KOPT-K1 (cell line): ENCODE measurements around the gene GNLY.
"Not testable (repeated sequence)": the region's sequence is repeated elsewhere in the genome, so short reads cannot be mapped to it uniquely, and the experiment has no call there.

Source experiments
- H3K27ac ChIP-seq: fragments of 200-600 bp; sonication (generic); 2 replicates; pipeline ENCODE4 v1.5.1; 2016; ENCODE audit warnings: antibody characterized with exemption, mild to moderate bottlenecking, low read depth, low read length; ENCODE audit not compliant: poor library complexity, severe bottlenecking
- H3K36me3 ChIP-seq: fragments of 200-600 bp; sonication (generic); 2 replicates; pipeline ENCODE4 v1.5.1; 2017; ENCODE audit warnings: antibody characterized with exemption, mild to moderate bottlenecking, low read length, moderate library complexity; ENCODE audit not compliant: insufficient read depth
- H3K9me3 ChIP-seq: fragments of 200-600 bp; sonication (generic); 2 replicates; pipeline ENCODE4 v1.5.1; 2017; ENCODE audit warnings: antibody characterized with exemption, low read length, mild to moderate bottlenecking; ENCODE audit not compliant: insufficient read depth, poor library complexity, severe bottlenecking

The GNLY gene

GRCh38 chr2:85706599-85707296, 12.6 kb downstream of the GNLY start:
- H3K9me3 ChIP-seq: no peaks in the 10 kb centered on the region
- H3K36me3 ChIP-seq: no peaks in the 10 kb centered on the region
- peak overlapping the region; percentile 16 for H3K27ac ChIP-seq

- no peaks in the 10 kb centered on the region for H3K9me3 ChIP-seq
- no peaks in the 10 kb centered on the region for H3K36me3 ChIP-seq
- peak overlapping the region; percentile 16 for H3K27ac ChIP-seq
Measured at GRCh38 chr2:85707304-85707703, 13.1 kb downstream of the GNLY start.

- Histone ChIP-seq H3K9me3 (no peaks in the 10 kb centered on the region), H3K36me3 (no peaks in the 10 kb centered on the region), H3K27ac (no peak overlapping the region)
Measured at GRCh38 chr2:85708641-85709040, 14.5 kb downstream of the GNLY start.

- H3K27ac ChIP-seq: no peak overlapping the region
- H3K36me3 ChIP-seq: no peaks in the 10 kb centered on the region
- no peaks in the 10 kb centered on the region for H3K9me3 ChIP-seq
Measured at GRCh38 chr2:85709401-85709811, 15.2 kb downstream of the GNLY start.

- H3K27ac ChIP-seq: no peak overlapping the region
- no peaks in the 10 kb centered on the region for H3K9me3 ChIP-seq
- H3K36me3 ChIP-seq: no peaks in the 10 kb centered on the region
Measured at GRCh38 chr2:85710687-85711577, 16.8 kb downstream of the GNLY start.

- no peaks in the 10 kb centered on the region for H3K9me3 ChIP-seq
- no peaks in the 10 kb centered on the region for H3K36me3 ChIP-seq
- no peak overlapping the region for H3K27ac ChIP-seq
Measured at GRCh38 chr2:85711578-85712060, 17.5 kb downstream of the GNLY start.

GRCh38 chr2:85712336-85712735, 18.2 kb downstream of the GNLY start:
- Histone ChIP-seq H3K27ac (no peak overlapping the region), H3K36me3 (no peaks in the 10 kb centered on the region), H3K9me3 (no peaks in the 10 kb centered on the region)

GRCh38 chr2:85712849-85713612, 18.9 kb downstream of the GNLY start:
- no peaks in the 10 kb centered on the region for H3K9me3 ChIP-seq
- no peak overlapping the region for H3K27ac ChIP-seq
- no peaks in the 10 kb centered on the region for H3K36me3 ChIP-seq

GRCh38 chr2:85713836-85714235, 19.7 kb downstream of the GNLY start:
- peak overlapping the region; percentile 28 for H3K27ac ChIP-seq
- H3K36me3 ChIP-seq: no peaks in the 10 kb centered on the region
- no peaks in the 10 kb centered on the region for H3K9me3 ChIP-seq

GRCh38 chr2:85714421-85714820, 20.3 kb downstream of the GNLY start:
- H3K9me3 ChIP-seq, H3K36me3 ChIP-seq: not testable (repeated sequence)
- H3K27ac ChIP-seq: peak overlapping the region; percentile 28

- Histone ChIP-seq H3K36me3 (no peaks in the 10 kb centered on the region), H3K27ac (peak overlapping the region; percentile 28), H3K9me3 (no peaks in the 10 kb centered on the region)
Measured at GRCh38 chr2:85714841-85715240, 20.7 kb downstream of the GNLY start.

GRCh38 chr2:85716346-85716914, 22.3 kb downstream of the GNLY start:
- Histone ChIP-seq H3K36me3 (no peaks in the 10 kb centered on the region), H3K9me3 (no peaks in the 10 kb centered on the region), H3K27ac (no peak overlapping the region)

GRCh38 chr2:85717308-85718008, 23.3 kb downstream of the GNLY start:
- Histone ChIP-seq H3K9me3 (no peaks in the 10 kb centered on the region), H3K36me3 (no peaks in the 10 kb centered on the region), H3K27ac (no peak overlapping the region)

- no peaks in the 10 kb centered on the region for H3K9me3 ChIP-seq
- no peaks in the 10 kb centered on the region for H3K36me3 ChIP-seq
- H3K27ac ChIP-seq: no peak overlapping the region
Measured at GRCh38 chr2:85718009-85718391, 23.8 kb downstream of the GNLY start.
